NB4 (cell line): Measurements from ENCODE around the gene TCL1A.

Experiments used
- POLR2A ChIP-seq: IDR thresholded peaks from 2 replicates; pipeline ENCODE4 v1.6.1; 2011; ENCODE audit warnings: mild to moderate bottlenecking; ENCODE audit not compliant: insufficient read length; ENCODE audit errors: extremely low read depth
- TF ChIP-seq, protein P1 (sequence below): IDR thresholded peaks from one replicate; pipeline ENCODE4 v1.5.1; 2012; ENCODE audit warnings: low read depth, low read length

DNA sequence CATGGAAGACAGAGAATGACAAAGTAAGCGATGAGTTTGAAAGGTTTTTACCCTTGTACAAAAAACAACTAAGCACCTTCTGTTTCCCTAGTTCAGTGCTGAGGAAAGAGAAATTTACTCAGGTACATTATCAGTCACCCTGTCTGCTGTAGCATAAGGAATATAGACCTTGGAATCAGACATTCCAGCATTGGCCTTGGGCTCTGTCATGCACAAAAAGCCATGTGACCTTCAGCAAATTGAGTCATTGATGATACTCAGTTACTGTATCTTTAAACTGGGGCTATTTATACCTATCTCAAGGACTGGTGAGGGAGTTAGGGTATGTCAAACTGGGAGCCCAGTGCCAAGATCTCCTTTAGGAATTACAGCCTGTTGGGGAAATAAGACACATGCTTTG lies 19.3 kb upstream of the TCL1A start:
- TF ChIP-seq, protein P1, sequence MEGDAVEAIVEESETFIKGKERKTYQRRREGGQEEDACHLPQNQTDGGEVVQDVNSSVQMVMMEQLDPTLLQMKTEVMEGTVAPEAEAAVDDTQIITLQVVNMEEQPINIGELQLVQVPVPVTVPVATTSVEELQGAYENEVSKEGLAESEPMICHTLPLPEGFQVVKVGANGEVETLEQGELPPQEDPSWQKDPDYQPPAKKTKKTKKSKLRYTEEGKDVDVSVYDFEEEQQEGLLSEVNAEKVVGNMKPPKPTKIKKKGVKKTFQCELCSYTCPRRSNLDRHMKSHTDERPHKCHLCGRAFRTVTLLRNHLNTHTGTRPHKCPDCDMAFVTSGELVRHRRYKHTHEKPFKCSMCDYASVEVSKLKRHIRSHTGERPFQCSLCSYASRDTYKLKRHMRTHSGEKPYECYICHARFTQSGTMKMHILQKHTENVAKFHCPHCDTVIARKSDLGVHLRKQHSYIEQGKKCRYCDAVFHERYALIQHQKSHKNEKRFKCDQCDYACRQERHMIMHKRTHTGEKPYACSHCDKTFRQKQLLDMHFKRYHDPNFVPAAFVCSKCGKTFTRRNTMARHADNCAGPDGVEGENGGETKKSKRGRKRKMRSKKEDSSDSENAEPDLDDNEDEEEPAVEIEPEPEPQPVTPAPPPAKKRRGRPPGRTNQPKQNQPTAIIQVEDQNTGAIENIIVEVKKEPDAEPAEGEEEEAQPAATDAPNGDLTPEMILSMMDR: no peak
- TF ChIP-seq POLR2A: no peak
